HG03565 (cell line): ENCODE results near the gene B2M.
A peak's percentile ranks its signal among the peaks of the same experiment; 100 is the strongest.
"Not testable (repeated sequence)": the region's sequence is repeated elsewhere in the genome, so short reads cannot be mapped to it uniquely, and the experiment has no call there.

ENCODE experiments used
- ATAC-seq: cut with Tn5 transposase; IDR thresholded peaks from one replicate; pipeline ENCODE4 v1.9.1; 2021; ENCODE audit warnings: mild to moderate bottlenecking, moderate library complexity; ENCODE audit not compliant: unreplicated experiment

Gene B2M

GRCh38 chr15:44711096-44711742 lies at the start of gene B2M, which contains the start of gene PATL2:
TSS of gene B2M (plus strand) at chr15:44711517. CDS start at chr15:44711547, 30 bp downstream.
TSS of gene PATL2 (minus strand) at chr15:44711323. CDS start at chr15:44676490, 34,833 bp downstream.
- peak; percentile 83 for ATAC-seq

DNA sequence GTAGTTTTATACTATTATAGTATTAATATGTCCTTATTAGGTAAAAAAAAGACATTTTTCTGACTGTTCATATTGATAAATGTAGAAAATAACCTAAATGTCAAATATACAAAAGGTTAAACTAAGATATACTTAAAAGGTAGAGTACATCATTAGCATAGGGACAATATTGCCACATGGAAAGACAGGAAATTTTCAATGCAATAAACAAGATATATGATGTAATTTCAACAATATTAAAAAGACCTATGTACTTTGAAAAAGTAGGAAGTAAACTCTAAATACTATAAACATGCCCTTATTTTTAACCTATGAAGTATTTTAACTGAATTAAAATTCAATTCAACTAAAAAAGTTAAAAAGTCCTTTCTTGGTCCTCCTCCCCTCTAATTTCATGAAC lies 49.7 kb upstream of the B2M start:
- no peak for ATAC-seq

DNA sequence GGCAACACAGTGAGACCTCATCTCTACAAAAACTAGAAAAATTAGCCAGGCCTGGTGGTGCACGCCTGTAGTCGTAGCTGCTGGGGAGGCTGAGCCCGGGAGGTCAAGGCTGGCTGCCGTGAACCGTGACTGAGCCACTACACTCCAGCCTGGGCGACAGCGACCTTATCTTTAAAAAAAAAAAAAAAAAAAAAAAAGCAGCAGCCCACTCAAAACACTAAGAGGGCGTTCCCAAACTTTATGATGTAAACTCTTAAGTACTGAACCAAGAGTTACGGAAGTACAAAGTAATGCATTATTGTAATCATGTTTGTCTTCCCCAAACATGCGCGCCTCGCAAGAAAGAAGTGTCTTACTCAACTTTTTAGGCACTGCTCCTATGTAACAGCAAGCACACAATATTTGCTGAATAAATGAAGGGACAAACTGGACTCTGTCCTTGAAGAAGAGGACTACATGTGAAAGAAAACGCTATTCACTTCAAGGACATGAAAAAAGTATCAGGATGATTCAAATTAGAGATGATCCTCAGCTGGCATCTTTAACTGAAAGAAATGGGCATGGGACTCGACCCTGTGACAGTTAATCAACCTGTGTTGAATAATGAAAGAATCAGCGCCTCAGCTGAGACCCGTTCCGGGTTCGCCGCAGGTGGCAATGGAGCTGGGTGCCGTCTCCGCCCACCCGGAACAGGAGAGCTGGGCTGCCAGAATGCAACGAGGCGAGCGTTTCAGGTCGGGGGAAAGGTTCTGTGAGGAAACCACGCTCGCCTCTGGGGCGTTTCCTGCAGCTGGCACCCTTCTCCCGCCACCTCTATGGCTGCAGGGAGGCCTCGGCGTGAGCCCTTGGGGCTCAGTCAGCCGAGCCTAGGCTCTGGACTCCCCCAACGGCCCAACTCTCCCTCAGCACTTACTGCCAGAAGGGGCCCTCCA lies 48.6 kb upstream of the B2M start:
- peak; percentile 34 for ATAC-seq

DNA sequence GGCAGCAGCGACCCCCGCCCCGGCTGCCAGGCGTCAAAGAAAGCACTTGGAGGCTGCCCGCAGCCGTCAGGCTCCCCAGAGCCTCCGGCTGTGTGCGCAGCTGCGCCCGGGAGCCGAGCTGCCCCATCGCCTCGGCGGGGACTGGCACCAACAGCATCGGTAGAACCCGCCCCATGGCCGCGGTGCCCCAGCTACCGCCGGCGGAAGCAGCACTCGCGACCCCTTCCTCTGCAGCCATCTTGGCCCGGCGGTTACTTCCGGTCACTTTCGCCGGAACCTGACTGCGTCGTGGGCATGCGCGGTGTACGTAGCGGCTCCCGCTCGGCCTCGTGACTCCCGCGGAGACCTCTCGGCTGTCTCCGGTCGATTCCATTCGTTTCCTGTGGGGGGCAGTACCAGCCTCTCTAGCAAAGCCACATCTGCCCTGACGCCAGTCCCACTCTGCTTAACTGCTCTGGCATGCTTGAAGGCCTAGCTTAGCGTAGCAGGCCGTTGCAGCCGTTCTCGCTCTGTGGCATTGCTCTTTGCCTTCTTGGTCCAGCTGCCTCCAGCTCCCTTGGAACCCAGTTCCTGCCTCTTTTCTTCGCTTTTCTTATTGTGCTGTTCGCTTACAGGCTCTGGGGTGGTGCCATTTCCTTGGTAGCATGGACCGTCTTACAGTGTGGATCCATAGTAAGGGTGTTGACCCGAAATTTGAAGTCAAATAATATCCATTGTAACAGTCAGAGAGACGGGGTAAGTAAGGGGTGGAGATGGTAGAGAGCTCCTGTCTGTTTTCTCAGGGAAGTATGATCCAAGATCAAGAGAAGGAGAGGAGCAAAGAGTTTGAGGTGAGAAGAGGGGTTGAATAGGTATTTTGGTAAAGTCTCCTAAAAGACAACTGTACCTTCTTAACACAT lies 47.7 kb upstream of the B2M start, which contains the start of gene SPG11:
SPG11 (minus strand) TSS at position 253 of the 899 bp plus-strand sequence; CDS start at position 238, 15 bp downstream.
- ATAC-seq, result peak; percentile 57

DNA sequence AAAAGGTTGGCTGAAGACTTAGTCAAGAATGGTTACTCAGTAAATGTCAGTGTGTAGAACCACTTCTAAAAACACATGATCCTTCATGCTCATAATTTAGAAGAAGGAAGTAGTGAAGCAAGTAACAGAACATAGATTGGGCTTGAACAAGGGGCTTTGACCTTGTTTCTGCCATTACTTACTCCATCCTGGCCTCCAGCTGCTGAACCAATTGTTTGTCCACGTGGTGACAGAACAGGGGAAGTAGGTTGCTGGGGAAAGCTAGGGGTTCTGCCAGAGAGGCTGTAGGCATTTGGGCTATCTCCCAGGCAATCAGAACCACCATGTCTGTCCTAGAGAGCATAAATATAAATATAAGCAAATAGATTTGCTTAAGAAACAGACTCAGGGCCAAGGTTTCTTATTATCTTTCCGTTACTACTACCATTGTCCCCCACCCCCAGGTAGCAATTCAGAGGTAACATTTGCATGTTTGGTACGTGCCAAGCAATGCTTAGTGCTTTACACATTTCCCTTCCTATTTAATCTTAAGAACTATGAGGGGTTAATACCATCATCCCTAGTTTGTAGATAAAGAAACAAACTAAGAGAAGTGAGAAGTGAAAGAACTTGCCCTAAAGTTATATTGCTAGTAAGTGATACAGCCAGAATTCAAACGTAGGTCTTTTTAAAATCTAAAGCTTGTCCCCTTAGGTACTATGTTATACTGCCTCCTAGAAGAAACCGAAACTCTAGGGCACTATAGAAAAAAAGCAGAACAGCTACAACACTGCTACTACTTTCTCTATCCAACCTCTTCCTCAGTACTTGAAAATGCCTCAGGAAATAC lies 44.9 kb upstream of the B2M start:
- ATAC-seq, result no peak

GRCh38 chr15:44667039-44667360 lies 44.3 kb upstream of the B2M start:
- ATAC-seq, result no peak

DNA sequence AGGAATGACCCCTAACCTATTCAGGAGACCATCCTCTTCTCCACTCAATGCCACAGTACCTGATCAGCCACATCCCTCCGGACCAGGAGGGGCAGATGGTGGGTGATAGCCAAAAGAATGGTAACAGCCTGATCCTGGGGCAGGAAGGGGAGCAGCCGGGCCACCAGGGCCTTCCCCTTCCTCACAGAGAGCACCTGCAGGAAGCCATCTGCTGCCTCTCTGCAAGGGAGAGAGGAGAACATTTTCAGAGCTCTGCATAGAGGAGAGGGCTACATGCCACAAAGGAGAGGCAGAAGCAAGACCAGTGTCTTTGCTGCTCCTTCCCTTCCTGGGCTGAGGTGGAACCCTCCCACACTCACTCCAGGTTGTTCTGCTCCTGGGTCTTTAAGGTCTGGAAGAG lies 42.4 kb upstream of the B2M start:
- ATAC-seq, result no peak

- ATAC-seq, result no peak
Observed at GRCh38 chr15:44670087-44670950, 41.0 kb upstream of the B2M start.

DNA sequence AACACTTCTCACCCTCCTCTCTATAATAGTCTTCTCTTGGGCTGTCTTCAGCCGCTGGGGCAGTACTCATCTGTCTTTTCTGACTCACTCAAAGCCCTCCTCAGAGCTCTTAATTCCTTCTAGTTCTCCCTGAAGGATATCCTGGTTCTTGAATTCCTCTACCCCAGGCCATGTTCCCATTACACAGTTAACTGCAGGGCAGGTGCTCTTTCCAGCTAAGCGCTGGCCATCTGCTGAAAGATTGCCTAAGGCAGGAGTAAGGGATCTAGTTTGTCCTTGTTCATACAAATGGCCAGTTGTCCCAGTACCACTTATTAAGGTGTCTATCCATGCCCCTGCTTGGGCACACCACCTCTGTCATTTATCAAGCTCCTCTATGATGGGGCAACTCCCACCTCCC lies 37.7 kb upstream of the B2M start:
- no peak for ATAC-seq

GRCh38 chr15:44675911-44676310 lies 35.4 kb upstream of the B2M start:
- ATAC-seq, result no peak

DNA sequence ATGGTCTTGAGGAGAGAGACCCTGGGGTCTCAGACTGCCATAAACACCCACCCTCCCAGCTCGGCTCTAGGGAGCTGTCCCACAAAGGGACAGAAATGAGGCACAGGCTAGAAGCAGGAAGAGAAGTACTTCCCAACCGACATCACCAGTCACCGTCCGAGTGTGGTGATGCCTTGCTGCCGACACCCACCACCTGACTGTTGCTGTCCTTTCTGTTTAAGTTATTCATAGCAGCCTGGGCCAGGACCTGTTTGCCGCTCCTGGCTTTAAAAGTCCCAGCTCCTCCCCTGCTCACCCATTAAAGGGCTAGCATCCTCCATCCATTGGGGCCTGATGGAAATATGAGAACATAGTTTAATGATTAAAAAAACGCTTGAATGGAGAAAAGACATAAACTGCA lies 34.6 kb upstream of the B2M start:
- no peak for ATAC-seq

- no peak for ATAC-seq
Observed at GRCh38 chr15:44682211-44682610, 29.1 kb upstream of the B2M start.

- ATAC-seq, result not testable (repeated sequence)
Observed at GRCh38 chr15:44682809-44683682, 28.3 kb upstream of the B2M start.

DNA sequence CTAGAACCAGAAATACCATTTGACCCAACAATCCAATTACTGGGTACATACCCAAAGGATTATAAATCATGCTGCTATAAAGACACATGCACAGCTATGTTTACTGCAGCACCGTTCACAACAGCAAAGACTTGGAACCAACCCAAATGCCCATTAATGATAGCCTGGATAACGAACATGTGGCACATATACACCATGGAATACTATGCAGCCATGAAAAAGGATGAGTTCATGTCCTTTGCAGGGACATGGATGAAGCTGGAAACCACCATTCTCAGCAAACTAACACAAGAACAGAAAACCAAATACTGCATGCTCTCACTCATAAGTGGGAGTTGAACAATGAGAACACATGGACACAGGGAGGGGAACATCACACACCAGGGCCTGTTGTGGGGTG lies 22.0 kb upstream of the B2M start:
- ATAC-seq, result not testable (repeated sequence)

- not testable (repeated sequence) for ATAC-seq
Observed at GRCh38 chr15:44690245-44690644, 21.1 kb upstream of the B2M start.

GRCh38 chr15:44692659-44693058 lies 18.7 kb upstream of the B2M start:
- ATAC-seq, result no peak

- no peak for ATAC-seq
Observed at GRCh38 chr15:44694416-44694815, 16.9 kb upstream of the B2M start.

GRCh38 chr15:44695294-44695693 lies 16.0 kb upstream of the B2M start:
- no peak for ATAC-seq
